Colonic mucosa (tissue), 4 donors: ENCODE measurements around the gene HOXB7. TPM values are rescaled to one million over a fixed set of nuclear protein-coding genes. Genes with fewer than 3 reads are reported as not detected.

Experiments
- DNase-seq: peaks from one replicate; pipeline ENCODE4 v3.0.0-alpha.2; 2020
- H3K27ac ChIP-seq: fragments of 200-600 bp; one replicate; pipeline ENCODE4 v1.8.0; 2021
- H3K27me3 ChIP-seq: fragments of 200-600 bp; one replicate; pipeline ENCODE4 v1.8.0; 2021
- H3K36me3 ChIP-seq: fragments of 200-600 bp; one replicate; pipeline ENCODE4 v1.8.0; 2021
- H3K4me1 ChIP-seq: fragments of 200-600 bp; one replicate; pipeline ENCODE4 v1.8.0; 2021; ENCODE audit warnings: mild to moderate bottlenecking
- H3K4me3 ChIP-seq: fragments of 200-600 bp; one replicate; pipeline ENCODE4 v1.8.0; 2021
- H3K9ac ChIP-seq, 2 donors: one replicate each; pipeline ENCODE4 v1.7.0; 2013; ENCODE audit warnings: control low read depth in 2 of 2, low read depth in 2 of 2, low read length in 2 of 2
- H3K9me3 ChIP-seq: fragments of 200-600 bp; one replicate; pipeline ENCODE4 v1.8.0; 2021
- intact Hi-C: fragments of 100-400 bp; cut with DNase I; formaldehyde crosslinking; loops from one replicate; pipeline ENCODE4 v1.14.1; 2022
- total RNA-seq, 2 donors: library from RNA; stranded (reverse); fragmentation: NEBNext Ultra II Directional in 1 of 2; extraction: Animal tissue kit (Norgen Biotek cat#: 25700) in 1 of 2; gene quantifications; one replicate each; pipeline ENCODE4 v1.2.1, GENCODE V29; 2021
- TF ChIP-seq, protein P1 (sequence below): fragments of 200-600 bp; IDR thresholded peaks from one replicate; pipeline ENCODE4 v1.8.0; 2022; ENCODE audit warnings: antibody characterized with exemption, mild to moderate bottlenecking
- donor health status: healthy.
- donor health status: DM: no; HTN: no; CAD: no.
- donor health status: DM: no; HTN: no; CAD: no.

HOXB7 gene
- total RNA-seq, 2 donors from 2014 or later = 25.9 to 31.4 TPM

DNA sequence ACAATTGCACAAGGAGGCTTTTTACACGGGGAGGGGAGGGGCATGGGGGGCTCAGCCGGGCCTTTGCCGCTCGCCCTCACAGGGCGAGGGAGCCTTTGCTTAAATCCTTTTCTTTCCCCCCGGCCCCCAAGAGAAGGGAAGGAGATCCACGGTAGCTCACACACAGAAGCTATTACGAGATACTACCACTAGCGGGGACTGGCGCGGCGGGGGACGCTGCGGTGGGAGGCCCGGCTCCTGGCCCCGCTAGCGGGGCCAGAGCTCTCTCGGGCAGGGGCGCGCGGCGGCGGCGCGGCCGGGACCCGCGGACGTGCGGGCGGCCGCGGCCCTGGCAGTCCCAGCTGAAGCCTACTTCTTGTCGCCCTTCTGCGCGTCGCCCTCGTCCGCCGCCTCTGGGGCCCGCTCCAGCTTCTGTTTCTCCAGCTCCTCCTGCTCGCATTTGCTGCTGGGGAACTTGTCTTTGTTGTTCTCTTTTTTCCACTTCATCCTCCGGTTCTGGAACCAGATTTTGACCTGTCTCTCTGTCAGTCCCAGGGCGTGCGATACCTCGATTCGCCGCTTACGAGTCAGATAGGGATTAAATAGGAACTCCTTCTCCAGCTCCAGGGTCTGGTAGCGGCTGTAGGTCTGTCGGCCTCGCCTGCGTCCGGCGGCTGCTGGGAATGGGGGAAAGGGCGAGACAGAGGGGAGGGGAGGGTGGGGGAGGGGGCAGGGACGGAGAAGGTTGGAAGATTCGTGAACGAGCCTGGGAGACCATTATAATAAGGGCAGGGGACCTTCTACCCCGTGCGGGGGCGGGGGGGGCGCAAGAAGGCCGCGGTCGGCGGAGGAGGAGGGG, 2.3 kb upstream of the HOXB7 start:
- Histone ChIP-seq H3K36me3 (no peaks in the 10 kb centered on the region), H3K27me3 (peaks cover 29% of the 10 kb centered on the region), H3K4me1 (peaks cover 11% of the 10 kb centered on the region), H3K27ac (peak overlapping the region; percentile 80), H3K4me3 (peak overlapping the region; percentile 57), H3K9ac (peak overlapping the region; percentile 80 to 89), H3K9me3 (no peaks in the 10 kb centered on the region)
- intact Hi-C loops = no loop called here
- DNase-seq = no peak
- TF ChIP-seq, protein P1, sequence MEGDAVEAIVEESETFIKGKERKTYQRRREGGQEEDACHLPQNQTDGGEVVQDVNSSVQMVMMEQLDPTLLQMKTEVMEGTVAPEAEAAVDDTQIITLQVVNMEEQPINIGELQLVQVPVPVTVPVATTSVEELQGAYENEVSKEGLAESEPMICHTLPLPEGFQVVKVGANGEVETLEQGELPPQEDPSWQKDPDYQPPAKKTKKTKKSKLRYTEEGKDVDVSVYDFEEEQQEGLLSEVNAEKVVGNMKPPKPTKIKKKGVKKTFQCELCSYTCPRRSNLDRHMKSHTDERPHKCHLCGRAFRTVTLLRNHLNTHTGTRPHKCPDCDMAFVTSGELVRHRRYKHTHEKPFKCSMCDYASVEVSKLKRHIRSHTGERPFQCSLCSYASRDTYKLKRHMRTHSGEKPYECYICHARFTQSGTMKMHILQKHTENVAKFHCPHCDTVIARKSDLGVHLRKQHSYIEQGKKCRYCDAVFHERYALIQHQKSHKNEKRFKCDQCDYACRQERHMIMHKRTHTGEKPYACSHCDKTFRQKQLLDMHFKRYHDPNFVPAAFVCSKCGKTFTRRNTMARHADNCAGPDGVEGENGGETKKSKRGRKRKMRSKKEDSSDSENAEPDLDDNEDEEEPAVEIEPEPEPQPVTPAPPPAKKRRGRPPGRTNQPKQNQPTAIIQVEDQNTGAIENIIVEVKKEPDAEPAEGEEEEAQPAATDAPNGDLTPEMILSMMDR = no peak

DNA sequence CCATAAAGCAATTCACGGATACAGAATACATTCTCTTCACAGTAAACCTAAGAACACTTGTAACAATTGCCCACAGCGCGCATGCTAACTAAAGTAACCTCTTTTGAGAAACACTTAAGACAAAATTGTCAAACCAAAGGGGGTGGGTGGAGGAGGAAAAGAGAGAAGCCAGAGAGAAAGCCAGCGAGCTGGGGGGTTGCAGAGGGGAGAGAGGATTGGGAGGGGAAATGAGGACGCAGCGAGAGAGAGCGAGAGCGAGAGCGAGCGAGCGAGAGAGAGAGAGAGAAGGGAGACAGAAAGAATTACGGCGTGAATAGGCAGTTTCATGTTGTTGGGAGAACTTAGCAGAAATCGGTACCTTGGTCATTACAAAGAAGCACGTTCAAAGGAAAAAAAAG, 1.6 kb upstream of the HOXB7 start:
- TF ChIP-seq, protein P1 = no peak
- Histone ChIP-seq H3K9me3 (no peaks in the 10 kb centered on the region), H3K9ac (peak overlapping the region; percentile 80 to 89), H3K4me3 (peak overlapping the region; percentile 57), H3K27ac (peak overlapping the region; percentile 80), H3K27me3 (peaks cover 23% of the 10 kb centered on the region), H3K4me1 (peaks cover 5% of the 10 kb centered on the region), H3K36me3 (no peaks in the 10 kb centered on the region)
- DNase-seq = no peak
- intact Hi-C loops = no loop called here

DNA sequence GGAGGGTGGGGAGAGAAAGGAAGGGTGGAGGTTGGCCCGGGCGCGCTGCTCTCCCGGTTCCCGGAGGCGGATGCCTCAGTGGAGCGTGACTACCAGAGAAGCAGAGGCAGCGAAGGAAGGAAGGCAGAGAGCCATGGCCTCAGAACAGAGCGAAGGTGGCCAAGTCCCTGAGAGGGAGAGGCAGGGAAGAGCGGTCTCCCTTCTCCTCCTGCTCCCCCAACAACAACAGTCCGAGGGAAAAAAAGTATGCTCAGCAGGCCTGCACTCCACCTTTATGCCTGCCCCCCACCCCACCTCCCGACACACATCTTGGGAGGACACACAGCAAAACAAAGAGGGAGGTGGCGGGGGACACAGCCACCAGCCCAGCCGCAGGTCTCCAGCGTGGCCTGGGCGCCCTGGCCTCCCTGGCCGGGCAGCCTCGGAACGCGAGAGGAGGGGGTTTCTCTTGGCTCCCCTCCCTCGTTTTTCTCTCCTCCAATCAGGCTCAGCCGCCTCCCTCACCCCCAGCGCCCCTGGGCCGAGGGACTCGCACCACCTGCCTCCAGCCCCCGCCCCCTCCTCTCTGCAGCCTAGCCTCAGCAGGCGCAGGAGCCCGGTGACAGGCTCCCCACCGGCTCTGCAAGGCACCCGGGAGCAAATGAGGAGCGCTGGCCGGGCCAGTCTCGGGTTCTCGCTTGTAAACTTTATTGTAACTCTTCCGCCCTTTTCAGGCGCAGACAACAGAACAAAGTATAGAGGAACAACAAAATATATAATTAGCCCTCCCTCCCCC, 1.1 kb upstream of the HOXB7 start:
- H3K27me3 ChIP-seq = peaks cover 21% of the 10 kb centered on the region
- H3K9ac ChIP-seq = peak overlapping the region; percentile 80 to 89
- peaks cover 2% of the 10 kb centered on the region for H3K4me1 ChIP-seq
- TF ChIP-seq, protein P1 = no peak
- H3K9me3 ChIP-seq = no peaks in the 10 kb centered on the region
- peak overlapping the region; percentile 80 for H3K27ac ChIP-seq
- no peak for DNase-seq
- intact Hi-C loops = no loop called here
- H3K4me3 ChIP-seq = peak overlapping the region; percentile 57
- no peaks in the 10 kb centered on the region for H3K36me3 ChIP-seq

DNA sequence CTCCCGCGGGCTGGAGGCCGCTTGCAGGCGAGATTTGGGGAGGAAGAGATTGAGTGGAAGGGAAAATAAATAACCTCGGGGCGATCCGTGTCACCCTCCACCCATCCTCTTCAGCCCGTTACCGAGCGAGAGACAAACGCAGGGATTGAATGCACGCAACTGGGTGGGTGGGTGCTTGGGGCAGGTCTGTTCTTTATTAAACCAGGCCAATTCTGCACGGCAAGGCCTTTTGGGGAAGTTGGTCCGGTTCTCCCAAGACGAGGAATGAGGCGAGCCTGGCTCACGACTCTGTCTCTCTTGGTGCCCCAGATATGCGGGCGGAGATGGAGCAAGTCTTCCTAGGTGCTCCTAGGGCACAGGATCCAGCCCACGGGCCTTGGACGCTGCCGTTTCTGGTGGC, 396 bp upstream of the HOXB7 start:
- intact Hi-C loops = no loop called here
- no peak for DNase-seq
- TF ChIP-seq, protein P1 = no peak
- peak overlapping the region; percentile 80 for H3K27ac ChIP-seq
- H3K4me3 ChIP-seq = peak overlapping the region; percentile 57
- peak overlapping the region; percentile 75 to 89 for H3K9ac ChIP-seq
- no peaks in the 10 kb centered on the region for H3K9me3 ChIP-seq
- H3K4me1 ChIP-seq = peaks cover 2% of the 10 kb centered on the region
- H3K27me3 ChIP-seq = peaks cover 15% of the 10 kb centered on the region
- H3K36me3 ChIP-seq = no peaks in the 10 kb centered on the region

DNA sequence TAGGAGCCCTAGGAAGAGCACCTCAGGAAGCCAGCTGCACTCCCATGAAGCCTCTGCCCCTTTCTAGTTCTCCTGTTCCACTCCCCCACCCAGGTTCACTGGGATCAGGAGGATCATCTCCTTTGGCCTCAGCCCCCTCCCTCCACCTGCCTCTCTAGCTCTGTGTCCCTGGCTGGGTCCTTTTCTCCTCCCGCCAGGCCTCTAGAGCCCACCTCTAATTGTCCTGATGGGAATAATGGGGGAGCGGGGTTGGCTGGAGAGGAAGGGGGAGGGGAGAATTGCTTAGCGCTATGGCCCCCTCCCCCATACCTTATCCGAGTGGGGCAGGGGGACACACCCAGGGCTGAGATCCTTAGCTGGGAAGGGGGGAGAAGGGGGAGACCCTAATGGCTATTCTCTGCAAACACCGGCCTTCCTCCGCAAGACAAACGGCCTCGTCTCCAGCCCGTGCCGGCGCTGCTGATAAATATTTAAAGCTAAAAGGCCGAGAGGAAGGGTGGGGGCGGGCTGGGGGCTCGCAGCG, 997 bp downstream of the HOXB7 start:
- Histone ChIP-seq H3K27me3 (peaks cover 8% of the 10 kb centered on the region), H3K9me3 (no peaks in the 10 kb centered on the region), H3K4me3 (peak overlapping the region; percentile 57), H3K36me3 (no peaks in the 10 kb centered on the region), H3K9ac (peak overlapping the region; percentile 75 to 89), H3K27ac (peak overlapping the region; percentile 80), H3K4me1 (peaks cover 2% of the 10 kb centered on the region)
- no peak for DNase-seq
- intact Hi-C loops = no loop called here
- TF ChIP-seq, protein P1 = no peak
